Pulmonary artery endothelial cell (primary cell): Measurements from ENCODE around the gene EEIG1. TPM values are rescaled to one million over a fixed set of nuclear protein-coding genes. Genes with fewer than 3 reads are reported as not detected.

ENCODE experiments used
- DNase-seq: peaks from one replicate; pipeline ENCODE4 v3.0.0-alpha.2; 2011; ENCODE audit warnings: low read depth, low spot score
- total RNA-seq: library from RNA; depleted of rRNA; stranded (reverse); fragments of >200 nt; gene quantifications from 2 replicates; pipeline ENCODE4 v1.2.3, GENCODE V29; 2014

Gene EEIG1
- total RNA-seq, 1 donor from 2014 or later, result 5.2 TPM

DNA sequence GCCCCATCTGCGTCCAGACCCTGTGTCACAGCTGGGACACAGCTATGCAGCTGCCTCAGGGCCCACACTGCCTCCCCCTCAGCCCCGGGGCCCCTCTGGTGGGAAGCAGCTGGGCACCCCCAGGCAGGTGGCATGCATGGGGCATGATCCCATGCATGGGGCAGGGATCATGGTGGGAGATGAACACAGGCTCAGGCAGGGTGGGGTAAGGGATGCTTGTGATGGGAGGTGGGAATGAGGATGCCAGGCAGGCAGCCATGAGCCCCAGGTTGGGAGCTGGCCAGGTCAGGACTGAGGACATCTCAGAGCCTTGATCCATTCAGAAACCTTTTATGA is 19.7 kb downstream of the EEIG1 start:
- no peak for DNase-seq

DNA sequence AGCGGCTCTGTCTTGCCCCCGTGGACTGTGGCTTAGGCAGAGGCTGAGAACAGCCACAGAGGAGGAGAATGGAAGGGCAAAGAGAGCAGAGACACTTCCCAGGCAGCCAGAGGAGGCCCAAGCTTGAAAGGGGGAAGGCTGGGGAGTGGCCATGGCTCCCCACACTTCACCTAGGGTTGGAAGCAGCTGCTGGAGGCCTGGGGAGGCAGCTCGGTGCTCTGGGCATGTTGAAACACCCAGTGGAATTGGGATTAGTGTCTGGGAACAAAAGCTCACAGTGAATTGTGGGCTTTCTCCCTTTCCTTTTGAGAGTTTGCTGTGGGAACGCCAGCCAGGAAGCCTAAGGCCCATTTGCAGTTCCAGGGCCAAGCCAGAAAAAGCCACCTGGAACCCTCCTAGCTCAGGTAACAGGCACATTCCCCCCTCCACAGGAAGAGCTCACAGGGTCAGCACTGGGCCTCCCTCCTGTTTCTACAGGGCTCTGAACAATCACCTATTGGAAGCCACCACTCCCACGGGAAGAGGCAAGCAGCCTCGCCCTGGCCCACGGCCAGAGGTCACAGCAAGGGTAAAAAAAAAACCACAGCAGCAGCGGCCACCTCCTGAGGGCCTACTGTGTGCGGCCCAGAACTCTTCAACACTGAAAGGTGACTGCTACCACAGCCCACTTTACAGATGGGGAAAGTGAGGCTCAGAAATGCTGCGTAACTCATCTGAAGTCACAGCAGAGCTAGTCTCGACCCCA is 20.2 kb downstream of the EEIG1 start:
- DNase-seq, result no peak

DNA sequence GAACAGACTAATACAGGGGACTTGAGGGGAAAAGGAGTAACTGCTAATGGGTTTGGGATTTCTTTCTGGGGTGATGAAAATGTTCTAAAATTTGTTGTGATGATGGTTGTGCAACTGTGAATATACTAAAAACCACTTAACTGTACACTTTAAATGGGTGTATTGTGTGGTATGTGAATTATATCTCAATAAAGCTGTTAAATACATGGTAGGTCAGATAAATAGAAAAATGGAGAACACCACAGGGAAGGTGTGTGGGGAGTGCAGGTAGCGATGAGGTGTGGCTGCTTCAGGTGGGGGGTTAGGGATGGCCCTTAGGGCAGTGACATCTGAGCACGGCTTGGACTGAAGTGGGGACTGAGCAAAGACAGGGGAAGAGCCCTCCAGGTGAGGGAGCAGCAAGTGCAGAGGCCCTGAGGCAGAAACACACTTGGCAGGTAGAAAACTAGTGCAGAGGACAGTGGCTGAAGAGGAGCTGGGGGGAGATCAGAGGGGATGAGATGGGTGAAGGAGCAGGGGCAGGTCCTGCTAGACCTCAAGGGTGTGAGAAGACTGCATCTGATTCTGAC is 20.9 kb downstream of the EEIG1 start:
- DNase-seq, result no peak

DNA sequence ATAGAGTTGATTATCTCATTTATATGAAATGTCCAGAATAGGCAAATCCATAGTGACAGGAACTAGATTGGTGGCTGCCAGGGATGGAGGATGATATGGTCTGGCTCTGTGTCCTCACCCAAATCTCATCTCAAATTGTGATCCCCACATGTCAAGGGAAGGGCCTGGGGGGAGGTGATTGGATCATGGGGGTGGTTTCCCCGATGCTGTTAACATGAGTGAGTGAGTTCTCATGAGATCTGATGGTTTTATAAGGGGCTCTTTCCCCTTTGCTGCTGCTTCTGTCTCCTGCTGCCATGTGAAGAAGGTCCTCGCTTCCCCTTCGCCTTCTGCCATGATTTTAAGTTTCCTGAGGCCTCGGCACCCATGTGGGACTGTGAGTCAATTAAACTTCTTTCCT is 21.4 kb downstream of the EEIG1 start:
- DNase-seq, result no peak

DNA sequence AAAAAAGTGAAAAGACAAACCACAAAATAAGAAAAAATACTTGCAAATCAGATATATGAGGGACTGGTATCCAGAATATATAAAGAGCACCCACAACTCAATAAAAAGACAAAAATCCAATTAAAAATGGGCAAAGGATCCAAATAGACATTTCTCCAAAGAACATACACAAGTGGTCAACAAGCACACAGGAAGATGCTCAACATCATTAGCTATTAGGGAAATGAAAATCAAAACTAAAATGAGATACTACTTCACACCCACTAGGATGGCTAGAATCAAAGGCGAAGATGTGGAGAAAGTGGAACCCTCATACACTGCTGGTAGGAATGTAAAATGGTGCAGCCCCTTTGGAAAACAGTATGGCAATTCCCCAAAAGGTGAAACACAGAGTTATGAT is 22.1 kb downstream of the EEIG1 start:
- no peak for DNase-seq

DNA sequence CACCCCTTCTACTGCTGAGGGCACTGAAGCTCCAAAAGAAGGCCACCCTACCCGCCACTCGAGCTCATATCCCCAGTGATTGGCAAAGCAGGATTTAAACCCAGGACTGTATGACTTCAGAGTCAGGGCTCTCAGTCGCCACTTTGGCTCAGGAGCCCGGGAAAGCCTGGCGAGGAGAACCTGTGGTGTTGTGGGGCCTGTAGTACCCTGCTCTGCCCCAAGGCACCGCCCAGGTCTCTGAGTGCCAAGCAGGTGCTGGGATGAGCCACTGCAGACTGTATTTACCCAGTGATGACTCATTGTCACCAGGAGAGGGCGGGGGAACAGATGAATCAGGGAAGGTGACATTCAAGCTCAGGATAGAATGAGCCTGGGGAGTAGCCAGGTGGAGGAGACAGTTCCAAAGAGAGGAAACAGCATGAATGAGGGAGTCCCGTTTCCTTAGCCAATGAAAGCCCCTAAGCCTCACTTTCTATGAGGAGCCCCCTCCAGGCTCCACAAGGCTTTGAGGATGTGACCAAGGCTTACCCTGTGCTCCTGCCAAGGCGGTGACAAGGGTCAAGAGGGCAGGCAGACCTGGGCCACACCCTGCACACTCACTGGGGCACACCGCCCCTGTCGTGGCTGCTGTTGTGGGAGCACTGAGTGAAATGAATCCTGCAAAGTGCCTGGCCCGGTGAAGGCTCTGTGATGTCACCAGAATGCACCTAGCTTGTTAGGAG is 25.3 kb downstream of the EEIG1 start:
- no peak for DNase-seq

DNA sequence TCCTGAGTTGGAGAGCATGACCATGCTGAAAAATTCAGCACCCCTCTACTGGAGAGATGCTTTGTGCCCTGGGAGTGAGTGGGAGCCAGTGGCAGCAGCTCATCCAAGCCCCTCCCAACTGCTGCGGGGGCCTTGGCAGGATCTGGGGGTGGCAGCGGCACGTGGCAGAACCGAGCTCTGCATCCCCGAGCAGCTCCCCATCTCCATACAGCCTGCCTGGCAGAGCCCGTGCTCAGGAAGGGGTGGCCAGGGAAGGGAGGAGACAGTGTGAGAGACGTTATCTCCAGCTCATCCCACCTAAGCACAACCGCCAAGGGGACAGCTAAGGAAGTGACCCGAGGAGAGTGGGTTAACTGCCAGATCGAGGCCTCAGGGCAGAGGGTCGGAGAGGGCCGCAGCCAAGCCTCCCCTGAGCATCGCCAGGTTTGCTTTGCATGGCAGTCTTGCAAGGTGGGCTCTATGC is 25.9 kb downstream of the EEIG1 start:
- no peak for DNase-seq

DNA sequence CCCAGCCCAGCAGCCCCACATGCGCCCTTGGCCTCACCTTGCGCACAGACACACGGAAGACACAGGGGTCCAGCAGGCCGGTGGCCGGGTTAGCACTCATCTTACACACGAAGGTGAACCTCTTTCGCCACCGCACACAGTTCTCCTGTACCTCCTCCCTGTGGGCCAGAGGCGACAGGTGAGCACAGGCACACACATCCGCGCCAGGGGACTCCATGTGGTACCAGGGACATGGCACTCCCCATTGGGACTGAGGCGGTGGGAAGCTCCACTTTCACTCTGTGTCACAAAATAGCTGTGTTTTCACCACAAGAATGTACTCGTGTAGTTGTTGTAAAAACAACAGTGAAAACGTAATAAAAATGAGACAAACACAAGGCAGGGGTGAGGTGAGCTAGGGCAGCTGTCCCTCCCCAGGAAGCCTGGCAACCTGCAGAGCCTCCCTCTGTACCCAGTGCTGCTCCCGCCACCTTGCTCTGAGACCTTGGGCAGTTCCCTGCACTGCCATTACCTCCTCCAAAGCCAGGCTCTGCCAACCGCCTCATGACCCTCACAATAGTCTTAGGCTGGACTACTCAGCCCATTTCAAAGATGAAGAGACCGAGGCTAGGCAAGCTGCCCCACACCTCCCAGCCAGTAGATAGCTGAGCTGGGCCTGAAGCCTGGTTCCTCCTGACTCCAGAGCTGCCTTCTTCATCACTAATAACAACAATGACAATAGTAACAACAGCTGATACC is 26.9 kb downstream of the EEIG1 start:
- DNase-seq, result no peak

DNA sequence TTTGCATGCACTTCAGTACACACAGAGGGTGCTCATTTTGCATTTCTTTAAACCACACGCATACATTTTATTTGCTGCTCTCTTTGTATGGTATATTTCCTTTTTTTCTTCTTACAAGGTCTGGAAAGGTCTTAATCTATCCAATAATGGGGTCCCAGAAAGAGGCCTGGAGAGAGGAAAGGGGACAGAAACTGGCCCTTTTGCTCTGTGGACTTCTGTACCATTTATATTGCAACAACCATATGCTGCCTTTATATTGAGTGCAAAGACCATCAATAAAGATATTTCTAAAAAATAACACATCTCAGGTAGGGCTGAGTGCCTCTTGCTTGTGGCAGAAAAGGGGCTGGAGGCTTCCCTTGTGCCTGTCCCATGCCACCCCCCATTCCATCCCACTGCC is 27.6 kb downstream of the EEIG1 start:
- DNase-seq, result no peak

DNA sequence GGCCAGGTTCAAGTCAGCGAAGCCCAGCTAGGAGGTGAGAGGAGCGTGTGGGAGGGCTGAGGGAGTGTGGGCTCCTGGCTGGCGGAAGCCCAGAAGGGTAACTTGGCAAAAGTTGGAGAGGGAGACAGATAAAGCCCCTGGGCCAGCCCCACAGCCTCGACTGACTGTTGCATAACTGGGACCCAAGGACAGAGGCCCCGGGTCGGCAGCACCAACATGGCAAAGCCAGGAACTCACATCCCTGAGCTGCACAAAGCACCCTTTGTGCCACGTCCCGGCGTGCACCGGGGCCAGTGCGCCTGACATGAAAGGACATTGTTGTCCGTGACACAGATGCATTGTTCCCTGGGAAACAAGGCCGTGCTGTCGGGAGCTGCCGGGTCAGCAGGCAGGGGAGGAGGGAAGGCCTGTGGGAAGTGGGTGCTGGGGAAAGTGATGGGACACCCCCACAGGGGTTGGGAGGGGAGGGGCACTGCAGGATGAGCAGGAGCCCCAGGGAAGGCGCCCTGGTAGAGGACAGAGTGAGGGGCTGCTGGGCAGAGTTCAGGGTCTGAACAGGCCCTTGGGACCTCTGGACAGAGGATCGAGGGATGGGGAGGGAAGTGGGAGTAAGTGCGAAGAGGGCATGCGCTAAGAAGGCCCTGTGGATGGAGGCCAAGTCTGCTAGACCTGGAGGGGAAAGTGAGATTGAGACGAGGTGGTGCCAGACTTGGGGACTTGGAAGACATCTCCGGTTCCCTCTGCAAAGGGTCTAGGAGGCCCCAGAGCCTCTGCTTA is 30.1 kb downstream of the EEIG1 start:
- DNase-seq, result no peak

DNA sequence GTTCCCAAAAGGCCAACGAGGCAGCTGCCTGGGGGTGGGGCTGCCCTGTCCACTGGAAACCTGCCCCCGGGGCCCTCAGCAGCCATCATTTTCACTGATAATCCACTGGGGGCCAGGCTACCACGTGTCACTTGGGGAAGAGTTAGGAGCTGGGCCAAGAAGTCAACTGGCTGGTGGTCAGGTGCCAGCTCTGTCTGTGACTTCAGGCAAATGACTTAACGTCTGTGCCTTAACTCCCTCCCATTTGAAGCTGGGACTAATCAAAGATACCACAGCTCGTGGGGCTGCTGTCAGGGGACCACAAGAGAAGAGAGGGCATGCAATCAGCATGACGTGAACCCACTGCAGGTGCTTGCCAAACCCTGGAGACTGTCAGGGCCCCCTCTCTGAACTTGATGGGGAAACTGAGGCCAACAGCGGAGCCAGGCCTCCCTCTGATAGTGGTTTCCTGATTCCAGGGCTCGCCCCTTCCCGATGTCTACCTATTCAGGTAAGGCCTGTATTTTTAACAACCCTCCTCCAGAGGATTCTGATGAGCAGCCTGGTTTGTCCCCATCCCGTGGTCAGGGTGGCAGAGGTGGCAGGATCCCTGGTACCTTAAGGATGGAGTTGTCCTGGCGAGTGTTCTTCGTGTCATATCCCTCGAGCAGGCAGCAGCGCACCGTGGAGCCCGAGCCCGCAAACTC is 30.8 kb downstream of the EEIG1 start:
- DNase-seq, result no peak

DNA sequence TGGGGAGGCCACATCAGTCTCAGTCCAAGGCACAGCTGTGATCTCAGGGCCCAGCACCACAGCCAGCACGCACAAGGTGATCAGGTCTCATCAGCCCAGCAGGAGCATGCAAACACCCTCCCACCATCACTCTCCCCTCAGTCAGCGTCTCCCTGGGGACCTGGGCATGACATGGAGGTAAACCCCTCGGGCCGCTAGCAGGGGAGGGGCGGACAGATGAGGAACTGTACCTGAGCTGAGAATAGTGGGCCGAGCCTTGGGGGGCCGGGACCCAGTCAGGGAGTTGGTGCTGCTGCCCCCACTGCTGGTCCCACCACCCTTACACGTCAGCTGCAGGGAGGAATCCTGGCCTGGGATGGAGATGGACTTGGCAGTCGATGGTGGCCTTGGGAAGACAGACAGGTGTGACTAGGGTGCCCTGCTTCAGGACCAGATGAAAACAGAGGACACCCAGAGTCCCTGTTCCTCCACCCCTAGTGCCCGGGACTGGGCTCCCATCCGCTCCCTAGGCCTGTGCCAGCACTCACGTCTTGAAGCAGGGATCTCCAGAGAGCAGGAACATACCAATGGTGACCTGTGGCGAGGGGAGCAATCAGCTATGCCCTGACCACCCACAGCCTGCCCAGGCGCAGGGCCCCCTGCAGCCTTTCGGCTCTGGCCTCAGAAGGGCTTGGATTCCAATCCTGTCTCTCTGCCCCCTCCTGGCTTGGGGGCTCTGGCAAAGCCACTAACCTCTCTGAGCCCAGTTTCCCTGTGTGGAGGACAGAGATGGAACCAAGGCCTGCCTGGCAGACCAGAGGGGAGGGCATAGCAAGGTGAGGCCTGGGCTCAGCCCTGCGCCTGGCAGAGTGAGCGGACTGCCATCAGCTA is 32.7 kb downstream of the EEIG1 start:
- DNase-seq, result no peak

DNA sequence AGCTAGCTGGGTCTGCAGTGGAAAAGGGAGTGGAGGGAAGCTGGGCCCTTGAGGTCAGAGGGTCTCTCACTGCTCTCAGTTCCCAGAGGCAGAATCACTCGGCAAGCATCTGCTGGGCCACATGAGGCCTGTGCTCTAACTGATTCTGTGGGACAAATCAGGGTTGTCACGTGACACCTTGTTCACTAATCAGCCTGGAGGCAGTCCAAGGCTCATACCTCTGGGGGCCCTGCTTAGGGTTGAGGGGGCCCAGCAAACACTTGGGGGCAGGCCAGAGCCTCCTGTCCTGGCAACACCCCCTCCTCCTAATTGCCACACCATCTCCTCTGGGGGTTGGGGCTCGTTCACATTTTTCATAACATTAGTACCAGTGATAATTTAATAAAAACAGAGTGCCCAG is 34.1 kb downstream of the EEIG1 start:
- DNase-seq, result no peak

DNA sequence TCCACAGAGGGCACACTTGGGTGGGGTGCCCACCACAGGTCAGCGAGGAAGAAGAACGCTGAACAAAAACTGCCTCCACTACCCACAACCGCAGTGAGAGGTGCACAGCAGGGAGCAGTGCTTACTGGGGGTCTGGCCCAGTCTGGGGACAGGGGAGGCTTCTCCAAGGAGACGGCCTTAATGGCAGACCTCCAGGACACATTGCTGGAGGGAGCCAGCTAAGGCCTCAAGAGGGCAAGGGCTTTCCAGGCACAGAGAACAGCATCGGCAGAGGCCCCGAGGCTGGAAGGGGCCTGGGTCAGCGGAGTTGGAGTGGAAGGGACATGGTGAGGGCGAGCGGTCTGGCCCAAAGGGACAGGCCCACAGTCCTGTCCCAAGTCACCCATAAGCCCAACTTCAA is 34.8 kb downstream of the EEIG1 start:
- DNase-seq, result no peak

DNA sequence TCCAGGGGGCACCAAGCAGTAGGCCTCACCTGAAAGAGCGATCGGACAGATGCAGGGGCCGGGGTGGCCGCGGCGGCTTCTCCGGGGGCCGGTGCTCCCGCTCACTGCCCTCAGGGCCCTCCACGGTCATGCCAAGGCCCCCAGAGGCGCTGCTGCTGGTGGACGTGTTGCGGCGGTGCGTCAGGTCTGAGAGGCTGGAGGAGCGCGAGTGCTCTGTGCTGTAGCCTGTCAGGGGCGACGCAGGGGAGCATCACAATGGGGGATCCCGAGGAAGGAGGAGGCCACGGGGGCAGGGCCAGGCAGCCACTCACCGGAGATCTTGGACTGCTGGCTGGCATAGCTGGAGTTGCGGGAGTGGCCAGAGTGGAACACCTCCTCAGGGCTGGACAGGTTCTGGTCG is 35.5 kb downstream of the EEIG1 start:
- no peak for DNase-seq

DNA sequence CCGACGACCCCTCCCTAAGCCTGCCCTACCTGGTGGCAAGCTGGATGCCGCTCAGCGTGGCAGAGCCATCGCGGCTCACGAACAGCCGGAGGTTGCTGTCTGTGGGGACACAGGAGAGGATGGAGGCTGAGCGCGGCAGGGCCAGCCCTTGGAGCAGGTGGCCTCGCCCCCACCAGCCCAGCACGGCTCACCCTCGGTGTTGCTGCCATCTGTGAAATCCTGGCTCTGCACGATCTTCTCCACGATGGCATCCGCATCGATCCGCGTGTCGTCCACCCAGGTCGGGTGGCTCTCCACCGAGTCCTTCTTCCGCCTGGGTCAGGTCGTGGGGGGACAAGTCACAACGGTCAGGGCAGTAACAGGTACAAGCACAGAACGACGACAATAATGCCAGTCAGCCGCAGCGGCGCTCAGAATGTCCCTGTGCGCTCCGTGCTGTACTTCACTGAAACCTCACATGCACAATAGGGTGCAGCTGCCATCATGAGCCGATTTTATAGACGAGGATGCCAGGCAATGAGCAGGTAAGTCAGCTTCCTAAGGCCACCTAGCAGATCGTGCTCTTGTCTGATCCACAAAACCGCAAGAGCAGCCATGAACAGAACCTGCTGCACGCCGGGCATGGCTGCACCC is 36.1 kb downstream of the EEIG1 start:
- no peak for DNase-seq

DNA sequence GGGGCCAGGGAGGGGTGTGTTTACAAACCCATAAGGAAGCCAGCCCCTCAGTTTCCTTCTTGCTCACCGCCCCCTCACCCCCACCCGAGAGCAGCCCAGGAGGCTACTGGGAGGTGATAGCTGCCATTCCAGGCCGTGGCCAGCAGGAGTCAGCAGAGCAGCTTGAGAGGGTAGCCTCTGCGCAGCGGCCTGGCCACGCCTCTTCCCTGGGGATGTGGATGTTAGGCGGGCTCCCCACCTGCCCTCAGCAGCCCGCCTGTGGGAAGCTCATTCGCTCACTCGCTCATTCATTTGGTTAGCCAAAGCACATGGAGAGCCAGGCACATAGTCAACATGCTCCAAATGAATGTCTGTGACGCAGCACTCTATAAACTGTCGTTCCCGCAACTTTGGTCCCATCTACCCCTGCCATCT is 37.1 kb downstream of the EEIG1 start:
- DNase-seq, result no peak

DNA sequence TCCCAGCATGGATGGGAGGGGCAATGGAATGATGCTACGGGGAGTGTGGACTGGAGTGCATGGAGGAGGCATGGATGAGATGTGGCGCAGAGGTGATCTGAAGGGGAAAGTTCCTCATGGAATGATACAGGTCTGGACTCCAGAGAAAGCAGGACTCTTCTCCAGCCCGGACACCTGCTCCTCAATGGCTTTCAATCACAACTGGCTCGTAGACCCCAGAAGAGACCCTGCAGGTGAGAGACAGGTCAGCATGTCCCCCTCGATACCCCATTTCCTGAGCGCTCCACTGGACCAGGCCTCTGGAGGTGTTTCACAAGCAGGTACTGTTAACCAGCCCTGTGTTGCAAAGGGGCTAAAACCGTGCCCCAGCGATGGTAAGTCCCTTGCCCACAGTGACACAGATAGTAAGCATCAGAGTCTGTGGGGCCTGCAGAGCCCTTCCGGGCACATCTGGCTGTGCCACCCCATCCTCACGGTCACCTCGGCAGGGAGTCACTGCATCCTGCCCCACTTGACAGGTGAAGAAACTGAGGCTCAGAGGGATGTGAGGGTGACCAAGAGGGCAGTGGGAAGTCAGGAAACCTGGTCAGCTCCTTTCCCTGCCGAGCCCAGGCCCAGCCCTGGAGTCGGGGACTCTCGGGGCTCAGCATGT is 37.7 kb downstream of the EEIG1 start:
- DNase-seq, result no peak
